Activated CD4-positive, alpha-beta memory T cell treated with anti-CD3 and anti-CD28 coated beads, Interleukin-2, amount 10 ng/mL, durations not matched to agents 7 days and 5 days (primary cell): ENCODE results near the gene JMJD1C. TPM values are rescaled to one million over a fixed set of nuclear protein-coding genes. Genes with fewer than 3 reads are reported as not detected.
"Not testable (repeated sequence)": the region's sequence is repeated elsewhere in the genome, so short reads cannot be mapped to it uniquely, and the experiment has no call there.

ENCODE experiments used
- CTCF ChIA-PET: fragments of 350-600 bp; sonication (Branson Sonifier 250); formaldehyde crosslinking; loops from one replicate; lab custom pipeline; 2021; ENCODE audit warnings: antibody characterized with exemption, inconsistent platforms; lab: Charles Lee
- POLR2A ChIA-PET: fragments of 350-600 bp; sonication (Branson Sonifier 250); formaldehyde crosslinking; loops from one replicate; lab custom pipeline; 2021; ENCODE audit warnings: antibody characterized with exemption; lab: Charles Lee
- DNase-seq: peaks from one replicate; pipeline ENCODE4 v3.0.0-alpha.2; 2020
- H3K27ac Mint-ChIP-seq: one replicate; pipeline ENCODE4 v1.8.0; 2021; ENCODE audit warnings: mild to moderate bottlenecking, mixed read lengths
- H3K27me3 Mint-ChIP-seq: one replicate; pipeline ENCODE4 v1.8.0; 2021; ENCODE audit warnings: mixed read lengths
- H3K36me3 Mint-ChIP-seq: one replicate; pipeline ENCODE4 v1.8.0; 2021; ENCODE audit warnings: low read depth, mixed read lengths
- H3K4me1 Mint-ChIP-seq: one replicate; pipeline ENCODE4 v1.8.0; 2021; ENCODE audit warnings: mixed read lengths
- H3K4me3 Mint-ChIP-seq: one replicate; pipeline ENCODE4 v1.8.0; 2021; ENCODE audit warnings: mild to moderate bottlenecking, mixed read lengths
- H3K9me3 Mint-ChIP-seq: one replicate; pipeline ENCODE4 v1.8.0; 2021; ENCODE audit warnings: mixed read lengths
- total RNA-seq, 2 experiments: library from RNA; stranded (reverse); gene quantifications; one replicate each; pipeline ENCODE4 v1.2.3, GENCODE V29; 2021

The JMJD1C gene
- total RNA-seq, 2 experiments from 2014 or later, result 65.6 to 66.8 TPM

- H3K4me3 Mint-ChIP-seq, result no peak overlapping the region
- no peak for DNase-seq
- H3K9me3 Mint-ChIP-seq, result no peaks in the 10 kb centered on the region
- H3K36me3 Mint-ChIP-seq, result peaks cover 5% of the 10 kb centered on the region
- H3K27ac Mint-ChIP-seq, result no peak overlapping the region
- peaks cover 1% of the 10 kb centered on the region for H3K4me1 Mint-ChIP-seq
- CTCF ChIA-PET, result no interaction called here
- POLR2A ChIA-PET, result interaction anchor here (0.6 kb wide), 1 partner anchor 17 kb away, joined by 4 read pairs; no protein-coding TSS in a partner anchor
- H3K27me3 Mint-ChIP-seq, result no peaks in the 10 kb centered on the region
Observed at GRCh38 chr10:63497321-63497720, 31.5 kb upstream of the JMJD1C start.

GRCh38 chr10:63496561-63496960, 30.8 kb upstream of the JMJD1C start:
- H3K27ac Mint-ChIP-seq, result no peak overlapping the region
- H3K9me3 Mint-ChIP-seq, result no peaks in the 10 kb centered on the region
- DNase-seq, result no peak
- H3K36me3 Mint-ChIP-seq, result peaks cover 7% of the 10 kb centered on the region
- CTCF ChIA-PET, result no interaction called here
- H3K4me3 Mint-ChIP-seq, result no peak overlapping the region
- POLR2A ChIA-PET, result no interaction called here
- H3K4me1 Mint-ChIP-seq, result peaks cover 1% of the 10 kb centered on the region
- no peaks in the 10 kb centered on the region for H3K27me3 Mint-ChIP-seq

DNA sequence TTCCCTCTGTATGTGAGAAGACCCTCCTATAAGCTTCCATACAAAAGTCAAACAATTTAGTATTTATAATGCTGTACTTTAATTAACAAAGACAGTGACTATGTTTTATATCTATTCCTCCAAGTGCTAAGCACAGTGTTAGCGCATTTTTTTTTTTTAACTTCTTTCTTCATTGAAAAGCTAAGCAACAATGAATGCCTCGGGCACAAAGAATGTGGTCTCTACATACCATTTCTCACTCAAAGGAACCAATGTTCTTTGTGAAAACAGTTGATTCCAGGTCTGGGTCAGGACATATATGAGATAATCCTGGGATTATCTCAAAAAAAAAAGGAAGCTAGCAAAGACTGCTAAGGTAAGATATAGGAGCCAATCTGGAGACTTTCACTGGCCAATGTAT, 29.2 kb upstream of the JMJD1C start:
- Mint-ChIP-seq H3K9me3 (no peaks in the 10 kb centered on the region), H3K4me3 (no peak overlapping the region), H3K27me3 (no peaks in the 10 kb centered on the region), H3K4me1 (peaks cover 1% of the 10 kb centered on the region), H3K27ac (no peak overlapping the region), H3K36me3 (peaks cover 7% of the 10 kb centered on the region)
- no peak for DNase-seq
- CTCF ChIA-PET, result no interaction called here
- POLR2A ChIA-PET, result interaction anchor here (0.7 kb wide), 1 partner anchor 226 kb away, joined by 3 read pairs; no protein-coding TSS in a partner anchor

- Mint-ChIP-seq H3K9me3 (no peaks in the 10 kb centered on the region), H3K4me3 (no peak overlapping the region), H3K27ac (no peak overlapping the region), H3K36me3 (peaks cover 7% of the 10 kb centered on the region), H3K4me1 (peaks cover 1% of the 10 kb centered on the region), H3K27me3 (no peaks in the 10 kb centered on the region)
- CTCF ChIA-PET, result interaction anchor here (1.9 kb wide), 1 partner anchor 10 kb away, joined by 5 read pairs; no protein-coding TSS in a partner anchor
- DNase-seq, result no peak
- POLR2A ChIA-PET, result no interaction called here
Observed at GRCh38 chr10:63493004-63493403, 27.2 kb upstream of the JMJD1C start.

GRCh38 chr10:63492317-63492690, 26.5 kb upstream of the JMJD1C start:
- H3K27me3 Mint-ChIP-seq, H3K36me3 Mint-ChIP-seq, DNase-seq, POLR2A ChIA-PET, H3K4me1 Mint-ChIP-seq, H3K4me3 Mint-ChIP-seq, H3K9me3 Mint-ChIP-seq, H3K27ac Mint-ChIP-seq: not testable (repeated sequence)
- CTCF ChIA-PET, result interaction anchor here (1.9 kb wide), 1 partner anchor 10 kb away, joined by 5 read pairs; no protein-coding TSS in a partner anchor

DNA sequence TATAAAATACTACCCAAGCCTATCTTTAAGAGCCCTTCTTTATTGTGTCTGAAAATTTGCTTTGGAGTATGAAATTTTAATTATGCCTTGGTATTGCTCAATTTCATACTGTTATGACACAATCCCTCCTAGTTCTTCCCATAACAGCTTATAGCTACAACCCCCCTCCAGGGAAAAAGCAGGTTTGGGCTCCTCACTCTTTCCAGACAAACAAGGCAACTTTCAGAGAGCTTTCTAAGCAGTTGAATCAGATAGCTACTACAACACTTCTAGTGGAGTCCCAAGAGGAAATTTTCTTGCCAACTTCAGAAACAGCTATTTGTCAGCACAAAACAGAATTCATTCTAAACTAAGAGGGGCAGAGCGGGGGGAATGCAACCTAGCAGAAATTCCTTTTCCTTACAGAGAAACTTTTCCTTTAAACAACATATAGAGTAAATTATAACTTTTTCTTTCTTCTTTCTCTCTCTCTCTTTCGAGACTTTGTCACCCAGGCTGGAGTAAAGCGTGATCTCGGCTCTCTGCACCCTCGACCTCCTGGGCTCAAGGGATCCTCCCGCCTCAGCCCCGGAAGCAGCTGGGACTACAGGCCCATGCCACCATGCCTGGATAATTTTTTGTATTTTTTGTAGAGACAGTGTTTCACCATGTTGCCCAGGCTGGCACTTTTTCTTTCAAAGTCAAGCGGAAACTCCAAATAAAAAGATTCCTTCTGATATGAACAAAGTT, 26.0 kb upstream of the JMJD1C start:
- ChIA-PET POLR2A (no interaction called here), CTCF (no interaction called here)
- H3K27ac Mint-ChIP-seq, result no peak overlapping the region
- H3K27me3 Mint-ChIP-seq, result no peaks in the 10 kb centered on the region
- H3K4me3 Mint-ChIP-seq, result no peak overlapping the region
- H3K9me3 Mint-ChIP-seq, result no peaks in the 10 kb centered on the region
- H3K36me3 Mint-ChIP-seq, result peaks cover 7% of the 10 kb centered on the region
- peaks cover 1% of the 10 kb centered on the region for H3K4me1 Mint-ChIP-seq
- no peak for DNase-seq

- Mint-ChIP-seq H3K27me3 (no peaks in the 10 kb centered on the region), H3K27ac (no peak overlapping the region), H3K36me3 (peaks cover 2% of the 10 kb centered on the region), H3K4me3 (no peak overlapping the region), H3K9me3 (no peaks in the 10 kb centered on the region), H3K4me1 (peaks cover 1% of the 10 kb centered on the region)
- CTCF ChIA-PET, result no interaction called here
- POLR2A ChIA-PET, result interaction anchor here (0.6 to 1.1 kb wide), 2 partner anchors 13 to 123 kb away, joined by 3 read pairs; no protein-coding TSS in a partner anchor
- no peak for DNase-seq
Observed at GRCh38 chr10:63489838-63490237, 24.1 kb upstream of the JMJD1C start.

DNA sequence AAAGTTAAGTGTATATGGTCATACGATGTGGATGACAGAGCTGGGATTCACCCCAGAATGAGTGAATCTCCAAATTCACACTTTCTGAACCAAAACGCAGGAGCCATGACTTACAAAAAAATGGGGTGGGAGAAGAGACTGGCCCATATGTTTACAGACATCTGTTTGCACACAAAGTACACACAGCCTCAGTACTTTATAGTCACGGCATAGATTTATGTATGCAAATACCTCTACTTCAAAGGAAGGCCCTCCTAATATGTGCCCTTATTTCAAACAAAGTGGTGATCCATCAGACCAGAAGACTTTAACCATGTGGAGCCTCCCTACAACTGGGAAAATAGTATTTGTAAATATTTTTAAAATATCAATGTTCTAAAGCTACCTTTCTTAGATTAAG, 22.2 kb upstream of the JMJD1C start:
- no peak overlapping the region for H3K4me3 Mint-ChIP-seq
- no peak for DNase-seq
- peaks cover 2% of the 10 kb centered on the region for H3K36me3 Mint-ChIP-seq
- no peaks in the 10 kb centered on the region for H3K9me3 Mint-ChIP-seq
- H3K27ac Mint-ChIP-seq, result no peak overlapping the region
- peaks cover 1% of the 10 kb centered on the region for H3K4me1 Mint-ChIP-seq
- H3K27me3 Mint-ChIP-seq, result no peaks in the 10 kb centered on the region
- ChIA-PET CTCF (no interaction called here), POLR2A (no interaction called here)

- no peak overlapping the region for H3K27ac Mint-ChIP-seq
- no peaks in the 10 kb centered on the region for H3K27me3 Mint-ChIP-seq
- no peaks in the 10 kb centered on the region for H3K36me3 Mint-ChIP-seq
- no peak for DNase-seq
- CTCF ChIA-PET, result interaction anchor here (0.8 kb wide), 1 partner anchor 65 kb away, joined by 3 read pairs; no protein-coding TSS in a partner anchor
- H3K9me3 Mint-ChIP-seq, result no peaks in the 10 kb centered on the region
- POLR2A ChIA-PET, result no interaction called here
- H3K4me3 Mint-ChIP-seq, result no peak overlapping the region
- H3K4me1 Mint-ChIP-seq, result peaks cover 8% of the 10 kb centered on the region
Observed at GRCh38 chr10:63483983-63484382, 18.2 kb upstream of the JMJD1C start.

- H3K36me3 Mint-ChIP-seq, result no peaks in the 10 kb centered on the region
- H3K4me3 Mint-ChIP-seq, result no peak overlapping the region
- ChIA-PET CTCF (interaction anchor here (0.8 kb wide), 1 partner anchor 15 kb away, joined by 3 read pairs; no protein-coding TSS in a partner anchor), POLR2A (no interaction called here)
- H3K27ac Mint-ChIP-seq, result no peak overlapping the region
- no peaks in the 10 kb centered on the region for H3K27me3 Mint-ChIP-seq
- H3K9me3 Mint-ChIP-seq, result no peaks in the 10 kb centered on the region
- peaks cover 10% of the 10 kb centered on the region for H3K4me1 Mint-ChIP-seq
- DNase-seq, result no peak
Observed at GRCh38 chr10:63481815-63482421, 16.1 kb upstream of the JMJD1C start.

DNA sequence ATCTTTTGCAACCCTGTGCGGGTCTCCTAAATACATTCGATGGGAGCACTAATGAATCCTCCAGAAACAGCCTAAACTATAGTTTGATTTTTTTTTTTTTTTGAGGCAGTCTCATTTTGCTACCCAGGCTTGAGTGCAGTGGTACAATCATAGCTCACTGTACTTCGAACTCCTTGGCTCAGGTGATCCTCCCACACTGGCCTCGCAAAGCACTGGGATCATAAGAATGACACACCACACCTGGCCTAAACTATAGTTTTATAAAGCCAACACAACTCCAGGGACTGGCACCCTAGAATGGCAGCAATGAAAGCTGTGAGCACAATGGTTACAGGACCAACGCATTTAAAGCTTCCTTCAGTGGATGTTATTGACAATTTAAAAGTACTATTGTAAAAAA, 14.5 kb upstream of the JMJD1C start:
- CTCF ChIA-PET, result no interaction called here
- H3K9me3 Mint-ChIP-seq, result no peaks in the 10 kb centered on the region

DNA sequence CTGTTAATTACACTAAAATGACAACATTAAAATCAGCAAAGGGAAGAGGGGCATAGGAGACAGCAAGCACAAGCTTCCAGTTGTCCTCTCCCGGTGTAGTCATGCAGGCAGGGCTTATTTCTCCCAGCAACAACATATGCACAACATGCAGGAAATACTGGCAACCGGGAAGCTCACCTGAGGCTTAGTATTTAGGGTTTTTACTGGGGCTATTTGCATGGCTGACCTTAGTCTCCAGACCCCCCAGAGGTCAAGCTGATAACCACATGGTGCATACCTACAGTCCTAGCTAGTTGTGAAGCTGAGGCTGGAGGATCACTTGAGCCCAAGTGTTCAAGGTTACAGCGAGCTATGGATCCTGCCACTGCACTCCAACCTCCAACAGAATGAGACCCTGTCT, 12.8 kb upstream of the JMJD1C start:
- Mint-ChIP-seq H3K9me3 (no peaks in the 10 kb centered on the region), H3K4me3 (no peak overlapping the region), H3K27me3 (no peaks in the 10 kb centered on the region), H3K4me1 (peaks cover 10% of the 10 kb centered on the region), H3K36me3 (no peaks in the 10 kb centered on the region), H3K27ac (no peak overlapping the region)
- DNase-seq, result no peak
- ChIA-PET CTCF (no interaction called here), POLR2A (no interaction called here)

More for the DNA sequence above, 14.5 kb upstream of the JMJD1C start:
- DNase-seq, result no peak
- peaks cover 10% of the 10 kb centered on the region for H3K4me1 Mint-ChIP-seq
- POLR2A ChIA-PET, result no interaction called here
- H3K4me3 Mint-ChIP-seq, result no peak overlapping the region
- H3K27me3 Mint-ChIP-seq, result no peaks in the 10 kb centered on the region
- no peak overlapping the region for H3K27ac Mint-ChIP-seq
- H3K36me3 Mint-ChIP-seq, result no peaks in the 10 kb centered on the region

DNA sequence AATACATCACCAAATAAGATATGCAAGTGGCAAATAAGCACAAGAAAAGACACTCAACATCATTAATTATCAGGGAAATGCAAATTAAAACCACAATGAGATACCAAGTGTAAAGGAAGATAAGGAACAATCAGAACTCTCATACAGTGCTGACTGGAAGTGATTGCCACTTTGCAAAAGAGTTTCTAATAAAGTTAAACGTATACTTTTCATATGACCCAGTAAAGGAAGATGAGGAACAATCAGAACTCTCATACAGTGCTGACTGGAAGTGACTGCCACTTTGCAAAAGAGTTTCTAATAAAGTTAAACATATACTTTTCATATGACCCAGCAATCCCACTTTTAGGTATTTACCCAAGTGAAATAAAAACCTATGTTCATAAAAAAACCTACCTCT, 12.2 kb upstream of the JMJD1C start:
- CTCF ChIA-PET, result interaction anchor here (0.7 kb wide), 1 partner anchor 151 kb away, joined by 3 read pairs; no protein-coding TSS in a partner anchor
- H3K4me3 Mint-ChIP-seq, result no peak overlapping the region
- no peak overlapping the region for H3K27ac Mint-ChIP-seq
- DNase-seq, result no peak
- H3K4me1 Mint-ChIP-seq, result peaks cover 10% of the 10 kb centered on the region
- H3K27me3 Mint-ChIP-seq, result no peaks in the 10 kb centered on the region
- no peaks in the 10 kb centered on the region for H3K36me3 Mint-ChIP-seq
- no peaks in the 10 kb centered on the region for H3K9me3 Mint-ChIP-seq
- POLR2A ChIA-PET, result no interaction called here
